HG03097 (cell line): ENCODE measurements around the gene TMA7B.
"Not testable (repeated sequence)": the region's sequence is repeated elsewhere in the genome, so short reads cannot be mapped to it uniquely, and the experiment has no call there.

Experiments used
- ATAC-seq: cut with Tn5 transposase; IDR thresholded peaks from one replicate; pipeline ENCODE4 v1.9.1; 2021; ENCODE audit not compliant: unreplicated experiment, low FRiP score

Gene TMA7B

GRCh38 chr22:39979048-39979447 lies 18.9 kb downstream of the TMA7B start:
- ATAC-seq = no peak

GRCh38 chr22:39979458-39979857 lies 19.3 kb downstream of the TMA7B start:
- ATAC-seq = no peak

GRCh38 chr22:39980596-39980995 lies 20.4 kb downstream of the TMA7B start:
- no peak for ATAC-seq

GRCh38 chr22:39983346-39983745 lies 23.1 kb downstream of the TMA7B start:
- ATAC-seq = no peak

GRCh38 chr22:39984006-39984405 lies 23.8 kb downstream of the TMA7B start:
- no peak for ATAC-seq

- no peak for ATAC-seq
Measured at GRCh38 chr22:39984746-39985145, 24.5 kb downstream of the TMA7B start.

GRCh38 chr22:39985383-39986035 lies 25.3 kb downstream of the TMA7B start:
- no peak for ATAC-seq

- ATAC-seq = no peak
Measured at GRCh38 chr22:39988386-39989114, 28.4 kb downstream of the TMA7B start.

- ATAC-seq = no peak
Measured at GRCh38 chr22:39989633-39990032, 29.4 kb downstream of the TMA7B start.

GRCh38 chr22:39990686-39991085 lies 30.5 kb downstream of the TMA7B start:
- ATAC-seq = no peak

GRCh38 chr22:39991159-39991860 lies 31.1 kb downstream of the TMA7B start:
- ATAC-seq = no peak

GRCh38 chr22:39992088-39992826 lies 32.1 kb downstream of the TMA7B start:
- ATAC-seq = no peak

- ATAC-seq = not testable (repeated sequence)
Measured at GRCh38 chr22:39992894-39993293, 32.7 kb downstream of the TMA7B start.

GRCh38 chr22:39994041-39994565 lies 33.9 kb downstream of the TMA7B start:
- ATAC-seq = no peak

GRCh38 chr22:39994566-39995392 lies 34.6 kb downstream of the TMA7B start, which contains the start of gene FAM83F:
Gene FAM83F (plus strand): TSS chr22:39994954. CDS start chr22:39995043, 89 bp downstream.
- ATAC-seq = no peak

- ATAC-seq = no peak
Measured at GRCh38 chr22:39995393-39996252, 35.4 kb downstream of the TMA7B start.

GRCh38 chr22:39996732-39997131 lies 36.5 kb downstream of the TMA7B start:
- ATAC-seq = no peak

- no peak for ATAC-seq
Measured at GRCh38 chr22:39997421-39997820, 37.2 kb downstream of the TMA7B start.
